Astrocyte of the hippocampus (primary cell): ENCODE measurements around the gene LRRC9.
"Not testable (repeated sequence)": the region's sequence is repeated elsewhere in the genome, so short reads cannot be mapped to it uniquely, and the experiment has no call there.

Experiments
- DNase-seq: peaks from one replicate; pipeline ENCODE4 v3.0.0; 2011; ENCODE audit warnings: low read depth, low spot score

Gene LRRC9

GRCh38 chr14:59957890-59958289 is 37.9 kb downstream of the LRRC9 start:
- not testable (repeated sequence) for DNase-seq

- DNase-seq: no peak
Measured at GRCh38 chr14:59959668-59960067, 39.7 kb downstream of the LRRC9 start.

GRCh38 chr14:59961518-59962062 is 41.6 kb downstream of the LRRC9 start:
- DNase-seq: no peak

- peak; percentile 49 for DNase-seq
Measured at GRCh38 chr14:59964251-59965007, 44.5 kb downstream of the LRRC9 start.

GRCh38 chr14:59969319-59969718 is 49.4 kb downstream of the LRRC9 start:
- no peak for DNase-seq

- no peak for DNase-seq
Measured at GRCh38 chr14:59981564-59981963, 61.6 kb downstream of the LRRC9 start.

- DNase-seq: no peak
Measured at GRCh38 chr14:59983048-59983447, 63.1 kb downstream of the LRRC9 start.

GRCh38 chr14:59986556-59987059 is 66.7 kb downstream of the LRRC9 start:
- no peak for DNase-seq

GRCh38 chr14:59997449-59997848 is 77.5 kb downstream of the LRRC9 start:
- no peak for DNase-seq

GRCh38 chr14:59997966-59998365 is 78.0 kb downstream of the LRRC9 start:
- DNase-seq: no peak

GRCh38 chr14:59998564-59998963 is 78.6 kb downstream of the LRRC9 start:
- no peak for DNase-seq

GRCh38 chr14:60002819-60003492 is 83.0 kb downstream of the LRRC9 start:
- DNase-seq: no peak

GRCh38 chr14:60003991-60004390 is 84.0 kb downstream of the LRRC9 start:
- DNase-seq: no peak

- no peak for DNase-seq
Measured at GRCh38 chr14:60008042-60008441, 88.1 kb downstream of the LRRC9 start.

GRCh38 chr14:60010263-60010662 is 90.3 kb downstream of the LRRC9 start:
- not testable (repeated sequence) for DNase-seq

- DNase-seq: no peak
Measured at GRCh38 chr14:60014402-60014801, 94.5 kb downstream of the LRRC9 start.

- no peak for DNase-seq
Measured at GRCh38 chr14:60021619-60022018, 101.7 kb downstream of the LRRC9 start.

GRCh38 chr14:60025571-60025970 is 105.6 kb downstream of the LRRC9 start:
- no peak for DNase-seq

- no peak for DNase-seq
Measured at GRCh38 chr14:60035177-60035576, 115.2 kb downstream of the LRRC9 start.

- not testable (repeated sequence) for DNase-seq
Measured at GRCh38 chr14:60047976-60048375, 128.0 kb downstream of the LRRC9 start.

- DNase-seq: peak; percentile 10
Measured at GRCh38 chr14:60051721-60052221, 131.8 kb downstream of the LRRC9 start.

- no peak for DNase-seq
Measured at GRCh38 chr14:60058087-60058486, 138.1 kb downstream of the LRRC9 start.
